ENCODE results near the gene NCR3LG1. TPM values are rescaled to one million over a fixed set of nuclear protein-coding genes. Genes with fewer than 3 reads are reported as not detected.

Gene NCR3LG1
- total RNA-seq, 2 donors from 2014 or later: 4.2 to 9.7 TPM

DNA sequence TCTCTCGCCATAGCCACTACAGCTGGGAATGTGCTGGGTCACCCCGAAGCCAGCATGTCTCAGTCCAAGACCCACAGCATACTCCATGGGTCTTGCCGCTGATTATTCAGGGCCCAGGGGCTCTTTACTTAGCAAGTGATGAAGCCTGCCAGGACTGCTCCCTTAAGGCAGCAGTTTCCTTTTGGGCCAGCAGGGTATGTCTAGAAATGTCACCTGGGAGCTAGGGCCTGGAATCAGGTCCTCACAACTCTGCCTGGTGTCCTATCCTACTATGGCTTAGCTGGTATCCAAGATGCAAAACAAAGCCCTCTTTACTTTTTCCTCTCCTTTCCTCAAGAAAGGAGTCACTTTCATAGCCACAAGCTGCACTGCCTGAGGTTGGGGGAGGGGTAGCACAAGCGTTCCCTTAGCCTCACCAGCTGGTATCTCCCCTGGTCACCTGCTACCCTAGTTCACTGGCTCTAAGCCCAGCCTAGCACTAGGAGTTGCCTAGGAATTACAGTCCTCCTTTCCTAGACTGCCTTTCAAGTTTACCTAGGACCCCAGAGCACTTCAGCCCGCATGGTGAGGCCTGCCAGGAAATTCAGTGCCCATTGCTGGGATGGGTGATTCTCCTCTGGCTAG, 22.6 kb upstream of the NCR3LG1 start:
- Histone ChIP-seq H3K9me3 (no peaks in the 10 kb centered on the region), H3K4me3 (no peak overlapping the region), H3K27me3 (replicated peaks; ENCODE audit: insufficient read depth) (no peaks in the 10 kb centered on the region), H3K36me3 (peaks cover 11% of the 10 kb centered on the region), H3K4me1 (ENCODE audit: control insufficient read depth in 1 of 2, low read depth in 2 of 2) (no peaks in the 10 kb centered on the region), H3K27ac (no peak overlapping the region)
- DNase-seq (ENCODE audit: low spot score) (no peak), ATAC-seq (ENCODE audit: insufficient number of reproducible peaks, low FRiP score, low read depth) (no peak)
- TF ChIP-seq, protein P1, sequence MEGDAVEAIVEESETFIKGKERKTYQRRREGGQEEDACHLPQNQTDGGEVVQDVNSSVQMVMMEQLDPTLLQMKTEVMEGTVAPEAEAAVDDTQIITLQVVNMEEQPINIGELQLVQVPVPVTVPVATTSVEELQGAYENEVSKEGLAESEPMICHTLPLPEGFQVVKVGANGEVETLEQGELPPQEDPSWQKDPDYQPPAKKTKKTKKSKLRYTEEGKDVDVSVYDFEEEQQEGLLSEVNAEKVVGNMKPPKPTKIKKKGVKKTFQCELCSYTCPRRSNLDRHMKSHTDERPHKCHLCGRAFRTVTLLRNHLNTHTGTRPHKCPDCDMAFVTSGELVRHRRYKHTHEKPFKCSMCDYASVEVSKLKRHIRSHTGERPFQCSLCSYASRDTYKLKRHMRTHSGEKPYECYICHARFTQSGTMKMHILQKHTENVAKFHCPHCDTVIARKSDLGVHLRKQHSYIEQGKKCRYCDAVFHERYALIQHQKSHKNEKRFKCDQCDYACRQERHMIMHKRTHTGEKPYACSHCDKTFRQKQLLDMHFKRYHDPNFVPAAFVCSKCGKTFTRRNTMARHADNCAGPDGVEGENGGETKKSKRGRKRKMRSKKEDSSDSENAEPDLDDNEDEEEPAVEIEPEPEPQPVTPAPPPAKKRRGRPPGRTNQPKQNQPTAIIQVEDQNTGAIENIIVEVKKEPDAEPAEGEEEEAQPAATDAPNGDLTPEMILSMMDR (IDR thresholded peaks at IDR 0.05): no peak

DNA sequence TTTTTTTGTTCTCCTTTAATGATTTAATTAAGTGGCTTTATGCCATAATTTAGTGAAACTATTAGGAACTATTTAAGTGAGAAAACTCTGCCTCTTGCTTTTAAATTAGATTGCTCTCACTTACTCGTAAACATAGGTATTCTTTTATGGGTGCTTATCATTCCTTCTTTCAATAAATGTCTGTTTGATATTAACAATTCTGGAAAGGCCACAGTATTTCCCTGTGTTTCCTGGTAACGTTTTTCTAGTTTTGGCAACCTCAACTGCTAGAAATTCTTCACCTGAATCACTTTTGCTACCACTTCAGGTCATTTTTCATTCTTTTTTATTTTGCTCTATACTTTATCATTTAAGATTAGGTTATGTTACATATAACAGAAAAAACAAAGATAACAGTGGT, 19.9 kb upstream of the NCR3LG1 start:
- Histone ChIP-seq H3K27me3 (replicated peaks; ENCODE audit: insufficient read depth) (no peaks in the 10 kb centered on the region), H3K4me1 (ENCODE audit: control insufficient read depth in 1 of 2, low read depth in 2 of 2) (no peaks in the 10 kb centered on the region), H3K9me3 (no peaks in the 10 kb centered on the region), H3K4me3 (no peak overlapping the region), H3K27ac (no peak overlapping the region), H3K36me3 (peaks cover 11% of the 10 kb centered on the region)
- TF ChIP-seq, protein P1 (IDR thresholded peaks at IDR 0.05): no peak
- DNase-seq (ENCODE audit: low spot score): no peak
- no peak for ATAC-seq (ENCODE audit: insufficient number of reproducible peaks, low FRiP score, low read depth)

DNA sequence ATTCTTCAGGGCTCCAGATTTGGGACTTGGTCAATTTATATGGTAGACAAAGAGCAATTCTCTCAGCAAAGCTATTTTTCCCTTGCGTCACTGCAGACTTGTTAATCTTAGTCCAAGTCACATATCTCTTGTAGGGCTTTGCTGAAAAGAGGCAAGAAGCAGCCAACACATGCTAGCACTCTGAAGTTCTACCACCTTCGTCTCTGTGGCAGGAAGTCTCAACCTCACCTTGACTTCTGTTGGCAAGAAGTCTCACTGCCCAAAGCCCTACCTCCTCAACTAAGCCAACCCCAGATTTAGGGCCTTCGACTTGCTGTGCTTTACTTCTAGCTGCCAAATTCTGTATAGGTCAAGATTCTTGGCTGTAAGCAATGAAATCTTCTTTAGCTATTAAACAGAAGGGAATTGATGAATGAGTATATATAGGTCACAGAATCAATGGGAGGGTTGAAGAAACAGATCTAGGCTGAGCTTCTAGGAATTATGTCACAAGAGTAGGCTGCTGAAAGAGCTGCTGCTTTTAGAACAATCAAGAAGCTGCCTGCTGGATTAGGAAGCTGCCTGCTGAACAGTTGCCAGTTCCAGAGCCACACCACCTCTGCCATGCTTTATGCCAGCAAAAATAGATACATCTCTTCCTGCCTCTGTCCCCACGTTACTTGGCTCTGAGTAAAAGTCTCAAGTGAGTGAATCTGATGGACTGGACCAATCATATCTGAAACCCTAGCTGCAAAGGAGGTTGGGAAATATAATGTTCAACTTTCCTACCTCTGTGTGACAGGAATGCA, 17.6 kb upstream of the NCR3LG1 start:
- DNase-seq (ENCODE audit: low spot score) (no peak), ATAC-seq (ENCODE audit: insufficient number of reproducible peaks, low FRiP score, low read depth) (no peak)
- Histone ChIP-seq H3K27me3 (replicated peaks; ENCODE audit: insufficient read depth) (no peaks in the 10 kb centered on the region), H3K27ac (no peak overlapping the region), H3K9me3 (no peaks in the 10 kb centered on the region), H3K4me1 (ENCODE audit: control insufficient read depth in 1 of 2, low read depth in 2 of 2) (no peaks in the 10 kb centered on the region), H3K36me3 (peaks cover 7% of the 10 kb centered on the region), H3K4me3 (no peak overlapping the region)
- TF ChIP-seq, protein P1 (IDR thresholded peaks at IDR 0.05): no peak

DNA sequence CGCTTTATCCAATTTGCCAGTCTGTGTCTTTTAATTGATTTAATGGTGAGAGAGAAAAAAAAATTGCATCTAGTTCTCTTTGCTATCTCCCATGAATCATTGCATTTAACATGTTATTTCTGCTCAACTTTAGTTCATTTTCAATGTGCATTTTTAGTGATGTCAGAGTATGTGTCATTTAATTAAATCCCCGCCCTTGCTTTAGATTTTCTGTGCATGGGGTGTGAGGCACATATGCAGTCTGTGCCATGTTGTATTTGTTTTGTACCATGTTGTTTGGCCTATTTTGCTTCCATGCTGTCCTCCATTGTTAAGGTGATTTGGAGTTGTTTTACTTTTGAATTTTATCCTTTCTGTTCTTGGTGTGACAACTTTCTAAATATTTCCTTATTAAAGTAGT, 8.3 kb upstream of the NCR3LG1 start:
- Histone ChIP-seq H3K9me3 (no peaks in the 10 kb centered on the region), H3K36me3 (no peaks in the 10 kb centered on the region), H3K27me3 (replicated peaks; ENCODE audit: insufficient read depth) (no peaks in the 10 kb centered on the region), H3K4me1 (ENCODE audit: control insufficient read depth in 1 of 2, low read depth in 2 of 2) (no peaks in the 10 kb centered on the region), H3K27ac (no peak overlapping the region), H3K4me3 (no peak overlapping the region)
- TF ChIP-seq, protein P1 (IDR thresholded peaks at IDR 0.05): no peak
- DNase-seq (ENCODE audit: low spot score) (no peak), ATAC-seq (ENCODE audit: insufficient number of reproducible peaks, low FRiP score, low read depth) (no peak)

DNA sequence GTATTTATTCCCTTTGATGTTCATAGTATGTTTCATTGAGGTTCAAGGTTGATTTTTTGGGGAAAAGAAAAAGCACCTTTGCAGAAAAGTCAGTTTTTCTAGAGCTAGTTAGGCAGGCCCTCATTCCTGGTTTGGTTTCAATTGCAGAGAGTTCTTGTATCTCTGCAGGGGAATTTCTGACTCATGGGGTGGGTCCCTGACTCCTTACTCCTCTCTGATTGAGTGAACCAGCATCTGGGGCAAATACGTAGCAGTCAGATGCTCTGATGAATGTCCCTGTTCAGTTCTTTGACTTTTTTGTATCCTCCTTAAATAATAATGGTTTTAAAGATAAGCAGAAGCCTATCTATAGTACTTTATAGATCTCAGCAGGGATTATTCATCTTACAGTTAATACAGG, 7.7 kb upstream of the NCR3LG1 start:
- H3K27me3 ChIP-seq (replicated peaks; ENCODE audit: insufficient read depth): no peaks in the 10 kb centered on the region
- H3K36me3 ChIP-seq: no peaks in the 10 kb centered on the region
- H3K4me1 ChIP-seq (ENCODE audit: control insufficient read depth in 1 of 2, low read depth in 2 of 2): no peaks in the 10 kb centered on the region
- TF ChIP-seq, protein P1 (IDR thresholded peaks at IDR 0.05): no peak
- no peak for ATAC-seq (ENCODE audit: insufficient number of reproducible peaks, low FRiP score, low read depth)
- H3K27ac ChIP-seq: no peak overlapping the region
- DNase-seq (ENCODE audit: low spot score): no peak
- no peaks in the 10 kb centered on the region for H3K9me3 ChIP-seq
- no peak overlapping the region for H3K4me3 ChIP-seq

Measured in thoracic aorta (tissue), 2 donors.